Skeletal muscle cell (primary cell): ENCODE measurements around the gene CDK18.

Experiments used
- DNase-seq: peaks from one replicate; pipeline ENCODE4 v3.0.0-alpha.2; 2010; ENCODE audit warnings: low read depth
- H3K4me3 ChIP-seq: 2 replicates; pipeline ENCODE4 v1.5.1; 2011; ENCODE audit warnings: low read depth, mild to moderate bottlenecking, control low read depth, low read length, moderate library complexity

The CDK18 gene

GRCh38 chr1:205500240-205501233, 3.9 kb upstream of the CDK18 start:
- DNase-seq: no peak
- no peak overlapping the region for H3K4me3 ChIP-seq

DNA sequence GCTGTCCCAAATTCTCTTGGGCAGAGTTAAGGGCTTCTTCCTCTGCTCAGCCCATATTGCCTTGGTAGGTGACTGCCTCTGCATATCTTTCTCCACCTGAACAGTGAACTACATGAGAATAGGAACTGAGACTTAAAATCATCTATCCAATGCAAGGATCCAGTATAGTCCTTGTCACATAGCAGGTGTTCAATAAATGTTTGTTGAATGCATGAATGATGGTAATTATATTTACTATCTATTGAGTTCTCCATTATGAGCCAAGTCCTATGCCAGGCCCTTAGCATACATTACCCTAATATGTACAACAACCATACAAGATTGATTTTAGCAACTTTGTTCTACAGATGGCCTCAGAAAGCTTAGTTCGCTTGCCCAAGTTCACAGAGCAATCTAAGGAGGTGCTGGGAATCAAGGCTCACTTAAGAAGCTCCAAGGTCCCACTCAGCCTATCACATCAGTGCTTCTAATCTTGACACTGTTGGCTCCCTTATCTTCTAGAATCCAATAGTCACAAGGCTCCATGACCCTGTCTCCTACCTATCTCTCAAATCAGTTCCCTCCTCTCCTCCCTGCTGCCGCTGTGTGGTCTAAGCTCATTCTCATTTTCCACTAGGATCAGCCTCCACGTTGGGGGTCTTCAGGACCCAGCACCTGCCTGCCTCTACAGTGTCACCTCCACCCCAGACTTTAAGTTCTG, 2.2 kb upstream of the CDK18 start:
- DNase-seq: no peak
- no peak overlapping the region for H3K4me3 ChIP-seq

- DNase-seq: no peak
- H3K4me3 ChIP-seq: no peak overlapping the region
These were observed 1.5 kb upstream of the CDK18 start for GRCh38 chr1:205502992-205503391.

DNA sequence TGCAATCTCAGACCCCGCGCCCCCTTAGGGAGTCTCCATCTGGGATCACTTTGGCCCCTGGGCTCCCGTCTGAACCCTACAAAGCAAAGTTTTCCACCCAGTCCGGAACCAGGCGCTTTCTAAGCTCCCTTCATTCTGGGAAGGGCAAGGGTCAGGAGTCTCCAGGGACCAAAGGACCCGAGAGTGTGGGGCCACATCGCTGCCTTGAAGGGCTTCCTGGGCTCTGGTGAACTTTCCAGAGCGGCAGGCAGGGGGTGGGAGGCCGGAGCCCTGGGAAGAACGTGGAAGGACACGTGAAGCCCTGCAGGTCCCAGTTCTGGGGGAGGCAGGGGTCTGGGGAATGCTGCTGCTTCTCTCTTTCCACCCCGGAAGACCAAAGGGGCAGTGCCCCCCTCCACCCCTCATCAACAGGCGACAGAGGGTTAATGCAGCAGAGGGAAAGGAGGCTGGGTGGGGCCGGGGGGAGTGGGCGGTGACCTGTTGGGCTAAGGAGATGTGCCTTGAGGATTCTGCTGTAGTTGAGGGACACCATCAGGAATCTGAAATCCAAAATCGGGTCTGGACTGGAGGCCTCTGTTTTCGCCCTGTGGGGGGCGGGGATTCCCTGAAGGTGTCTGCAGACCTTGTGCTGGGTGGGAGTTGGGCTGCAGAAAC, 734 bp downstream of the CDK18 start:
- DNase-seq: no peak
- peak overlapping the region; percentile 39 for H3K4me3 ChIP-seq

DNA sequence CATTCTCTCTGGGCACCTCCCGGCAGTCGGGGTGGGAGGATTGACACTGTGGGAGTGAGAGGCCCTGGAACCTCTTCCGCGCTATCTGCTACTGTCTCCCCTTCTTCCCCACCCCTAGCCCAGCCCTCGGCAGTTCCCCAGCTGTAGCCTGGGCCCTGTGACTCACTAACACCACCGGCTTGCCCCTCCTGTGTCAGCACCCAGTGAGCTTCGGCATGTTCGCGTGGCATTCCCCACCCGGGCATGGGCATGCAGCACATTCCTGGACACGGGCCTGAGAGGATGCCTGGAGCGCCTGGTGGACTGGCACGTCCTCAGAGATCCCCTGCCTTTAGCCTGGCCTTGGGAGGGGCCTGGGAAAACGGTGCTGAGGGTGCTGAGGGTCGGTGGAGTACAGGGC, 1.3 kb downstream of the CDK18 start:
- no peak overlapping the region for H3K4me3 ChIP-seq
- DNase-seq: no peak

DNA sequence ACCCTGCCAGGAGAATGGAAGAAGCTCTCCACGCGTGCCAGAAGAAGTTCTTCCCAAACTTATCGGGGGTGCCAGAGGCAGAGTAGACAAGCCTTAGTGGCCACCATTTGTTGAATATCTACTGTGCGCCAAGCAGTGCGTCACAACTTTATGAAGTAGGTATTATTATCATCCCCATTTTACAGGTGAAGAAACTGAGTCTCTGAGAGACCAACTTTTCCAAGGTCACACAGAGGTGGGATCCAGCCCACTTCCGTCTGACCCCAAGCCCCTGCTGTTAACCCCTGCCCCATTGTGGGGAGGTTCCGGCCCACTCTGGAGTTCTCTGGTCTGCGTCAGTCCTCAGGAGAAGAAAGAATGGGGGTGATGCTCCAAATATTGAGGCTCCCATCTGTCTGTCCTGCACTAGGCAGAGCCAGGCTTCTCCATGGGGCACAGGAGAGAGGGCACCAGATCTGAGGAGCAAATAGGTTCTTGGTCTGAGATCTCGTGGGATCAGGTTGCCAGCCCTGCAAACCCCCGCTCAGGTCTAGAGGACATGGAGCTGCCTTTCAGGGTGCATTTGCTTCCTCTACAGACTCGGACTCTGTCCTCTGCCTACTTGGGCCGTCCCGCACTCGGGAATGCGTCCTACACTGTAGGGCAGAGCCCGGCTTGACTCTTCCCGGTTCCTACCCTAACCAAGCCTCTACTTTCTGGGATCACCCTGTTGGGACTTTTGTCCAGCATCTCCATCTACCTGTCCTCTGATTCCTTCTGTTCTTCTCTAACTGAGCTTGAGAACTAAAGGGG, 2.1 kb downstream of the CDK18 start:
- H3K4me3 ChIP-seq: no peak overlapping the region
- DNase-seq: no peak

GRCh38 chr1:205508227-205508714, 3.8 kb downstream of the CDK18 start:
- no peak for DNase-seq
- H3K4me3 ChIP-seq: no peak overlapping the region

- no peak for DNase-seq
- H3K4me3 ChIP-seq: no peak overlapping the region
These were observed 6.0 kb downstream of the CDK18 start for GRCh38 chr1:205510308-205510950.

GRCh38 chr1:205510951-205511330, 6.5 kb downstream of the CDK18 start:
- no peak overlapping the region for H3K4me3 ChIP-seq
- DNase-seq: no peak

DNA sequence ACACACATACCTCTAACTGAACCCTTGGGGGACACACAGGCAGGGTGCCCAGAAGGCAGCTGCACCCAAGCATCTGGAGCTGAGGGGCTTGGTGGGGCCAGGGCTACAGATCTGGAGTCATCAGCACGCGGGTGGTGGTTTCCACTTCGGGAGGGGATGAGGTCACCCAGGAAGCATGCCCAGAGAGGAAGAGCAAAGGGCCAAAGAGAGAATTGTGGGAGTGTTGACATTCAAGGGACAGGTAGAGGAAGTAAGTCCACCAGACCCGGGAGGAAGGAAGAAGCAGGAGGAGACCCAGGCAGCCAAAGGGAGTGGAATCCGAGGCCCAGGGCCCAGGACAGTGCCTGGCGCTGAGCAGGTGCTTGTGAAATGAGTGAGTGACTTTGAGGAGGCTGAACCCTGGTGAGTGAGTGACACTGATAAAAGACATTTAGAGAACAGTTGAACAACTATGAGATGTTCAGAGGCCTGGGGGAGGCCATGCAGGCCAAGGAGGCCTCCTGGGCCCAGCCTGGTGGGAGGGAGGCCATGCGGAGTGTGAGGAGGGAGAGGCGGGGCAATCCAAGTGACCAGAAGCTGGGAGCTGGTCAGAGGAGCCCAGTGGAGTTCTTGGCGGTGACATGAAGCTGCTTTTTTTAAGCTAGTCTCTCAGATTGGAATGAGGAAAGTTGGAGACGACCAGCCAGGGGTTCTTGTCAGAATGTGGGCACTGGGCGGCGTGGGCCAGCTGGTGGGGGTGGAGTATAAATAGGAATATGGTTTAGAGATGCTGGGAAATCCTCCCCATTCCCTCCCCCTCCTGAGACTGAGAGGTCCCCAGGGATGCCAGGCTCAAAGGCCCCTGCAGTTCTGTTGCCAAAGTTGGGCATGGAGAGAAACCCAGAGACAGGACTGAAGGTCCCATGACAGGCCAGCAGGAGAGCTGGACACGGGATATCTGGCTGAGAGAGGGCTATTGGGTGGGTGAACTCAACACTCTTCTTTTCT, 7.9 kb downstream of the CDK18 start:
- no peak overlapping the region for H3K4me3 ChIP-seq
- DNase-seq: no peak

GRCh38 chr1:205513774-205514173, 9.3 kb downstream of the CDK18 start:
- H3K4me3 ChIP-seq: no peak overlapping the region
- no peak for DNase-seq

- H3K4me3 ChIP-seq: no peak overlapping the region
- DNase-seq: no peak
These were observed 10.0 kb downstream of the CDK18 start for GRCh38 chr1:205514211-205515142.

- H3K4me3 ChIP-seq: no peak overlapping the region
- DNase-seq: no peak
These were observed 11.3 kb downstream of the CDK18 start for GRCh38 chr1:205515781-205516253.

GRCh38 chr1:205516362-205516761, 11.9 kb downstream of the CDK18 start:
- no peak overlapping the region for H3K4me3 ChIP-seq

DNA sequence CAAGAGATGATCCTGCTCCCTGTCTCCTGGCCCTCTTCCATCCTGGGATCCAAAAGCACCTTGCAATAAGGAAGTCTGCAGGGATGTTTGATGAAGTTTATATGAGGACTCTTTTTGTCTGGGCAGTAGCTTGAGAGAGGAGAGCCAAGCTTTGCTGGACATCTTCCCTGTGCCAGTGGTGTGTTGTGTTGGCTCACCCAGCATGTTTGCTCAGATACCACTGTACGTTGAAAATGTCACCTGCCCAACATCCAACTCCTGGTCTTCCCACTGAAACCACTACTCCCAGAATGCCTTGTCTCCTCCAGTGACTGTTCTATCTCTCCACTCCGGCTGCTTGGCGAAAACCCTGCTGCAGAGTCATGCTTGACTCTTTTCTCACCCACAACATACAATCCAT, 12.8 kb downstream of the CDK18 start:
- no peak for DNase-seq

More at GRCh38 chr1:205516362-205516761, 11.9 kb downstream of the CDK18 start:
- DNase-seq: no peak

GRCh38 chr1:205517763-205518162, 13.3 kb downstream of the CDK18 start:
- no peak for DNase-seq
- H3K4me3 ChIP-seq: no peak overlapping the region

More for the DNA sequence above, 12.8 kb downstream of the CDK18 start:
- no peak overlapping the region for H3K4me3 ChIP-seq
